Colonic mucosa (tissue), 4 donors: ENCODE data around the gene DTNA. TPM values are rescaled to one million over a fixed set of nuclear protein-coding genes. Genes with fewer than 3 reads are reported as not detected.
"Not testable (repeated sequence)": the region's sequence is repeated elsewhere in the genome, so short reads cannot be mapped to it uniquely, and the experiment has no call there.

Source experiments
- DNase-seq: peaks from one replicate; pipeline ENCODE4 v3.0.0-alpha.2; 2020
- H3K27ac ChIP-seq: fragments of 200-600 bp; one replicate; pipeline ENCODE4 v1.8.0; 2021
- H3K27me3 ChIP-seq: fragments of 200-600 bp; one replicate; pipeline ENCODE4 v1.8.0; 2021
- H3K36me3 ChIP-seq: fragments of 200-600 bp; one replicate; pipeline ENCODE4 v1.8.0; 2021
- H3K4me1 ChIP-seq: fragments of 200-600 bp; one replicate; pipeline ENCODE4 v1.8.0; 2021; ENCODE audit warnings: mild to moderate bottlenecking
- H3K4me3 ChIP-seq: fragments of 200-600 bp; one replicate; pipeline ENCODE4 v1.8.0; 2021
- H3K9ac ChIP-seq, 2 donors: one replicate each; pipeline ENCODE4 v1.7.0; 2013; ENCODE audit warnings: control low read depth in 2 of 2, low read depth in 2 of 2, low read length in 2 of 2
- H3K9me3 ChIP-seq: fragments of 200-600 bp; one replicate; pipeline ENCODE4 v1.8.0; 2021
- CTCF ChIP-seq: fragments of 200-600 bp; IDR thresholded peaks from one replicate; pipeline ENCODE4 v1.8.0; 2022; ENCODE audit warnings: antibody characterized with exemption, mild to moderate bottlenecking
- intact Hi-C: fragments of 100-400 bp; cut with DNase I; formaldehyde crosslinking; loops from one replicate; pipeline ENCODE4 v1.14.1; 2022
- total RNA-seq, 2 donors: library from RNA; stranded (reverse); fragmentation: NEBNext Ultra II Directional in 1 of 2; extraction: Animal tissue kit (Norgen Biotek cat#: 25700) in 1 of 2; gene quantifications; one replicate each; pipeline ENCODE4 v1.2.1, GENCODE V29; 2021
- donor health status: healthy.
- donor health status: DM: no; HTN: no; CAD: no.
- donor health status: DM: no; HTN: no; CAD: no.

The DTNA gene
- total RNA-seq, 2 donors from 2014 or later, result 1.3 to 7.5 TPM

- intact Hi-C loops, result no loop called here
- no peak for DNase-seq
- H3K27ac ChIP-seq, result peak overlapping the region; percentile 43
- H3K9ac ChIP-seq, result no peak overlapping the region
- H3K4me1 ChIP-seq, result no peaks in the 10 kb centered on the region
- H3K27me3 ChIP-seq, result no peaks in the 10 kb centered on the region
- no peaks in the 10 kb centered on the region for H3K9me3 ChIP-seq
- TF ChIP-seq CTCF, result no peak
- H3K4me3 ChIP-seq, result no peak overlapping the region
- no peaks in the 10 kb centered on the region for H3K36me3 ChIP-seq
These were observed 994 bp upstream of the DTNA start for GRCh38 chr18:34709104-34709503.

- Histone ChIP-seq H3K4me1 (no peaks in the 10 kb centered on the region), H3K9me3 (no peaks in the 10 kb centered on the region), H3K27me3 (no peaks in the 10 kb centered on the region), H3K9ac (peak overlapping the region in 1 of 2 donors; percentile 40), H3K36me3 (no peaks in the 10 kb centered on the region), H3K27ac (no peak overlapping the region), H3K4me3 (no peak overlapping the region)
- intact Hi-C loops, result no loop called here
- no peak for DNase-seq
- no peak for TF ChIP-seq CTCF
These were observed 388 bp downstream of the DTNA start for GRCh38 chr18:34710458-34710914.

- Histone ChIP-seq H3K36me3 (no peaks in the 10 kb centered on the region), H3K4me1 (no peaks in the 10 kb centered on the region), H3K9me3 (no peaks in the 10 kb centered on the region), H3K27me3 (no peaks in the 10 kb centered on the region), H3K27ac (no peak overlapping the region), H3K4me3 (no peak overlapping the region), H3K9ac (no peak overlapping the region)
- TF ChIP-seq CTCF, result no peak
- DNase-seq, result no peak
- intact Hi-C loops, result no loop called here
These were observed 836 bp downstream of the DTNA start for GRCh38 chr18:34710934-34711333.

- H3K9ac ChIP-seq, H3K4me1 ChIP-seq, H3K27ac ChIP-seq, DNase-seq, H3K36me3 ChIP-seq, H3K9me3 ChIP-seq, H3K27me3 ChIP-seq, intact Hi-C loops, H3K4me3 ChIP-seq: not testable (repeated sequence)
These were observed 6.0 kb downstream of the DTNA start for GRCh38 chr18:34716111-34716510.

GRCh38 chr18:34718610-34719009, 8.5 kb downstream of the DTNA start:
- H3K4me3 ChIP-seq, result no peak overlapping the region
- no peak overlapping the region for H3K9ac ChIP-seq
- intact Hi-C loops, result no loop called here
- H3K27ac ChIP-seq, result no peak overlapping the region
- no peaks in the 10 kb centered on the region for H3K36me3 ChIP-seq
- DNase-seq, result no peak
- H3K4me1 ChIP-seq, result no peaks in the 10 kb centered on the region
- H3K9me3 ChIP-seq, result no peaks in the 10 kb centered on the region
- no peak for TF ChIP-seq CTCF
- no peaks in the 10 kb centered on the region for H3K27me3 ChIP-seq

GRCh38 chr18:34720220-34720619, 10.1 kb downstream of the DTNA start:
- no peak for DNase-seq
- Histone ChIP-seq H3K27ac (no peak overlapping the region), H3K36me3 (no peaks in the 10 kb centered on the region), H3K4me1 (no peaks in the 10 kb centered on the region), H3K9me3 (no peaks in the 10 kb centered on the region), H3K27me3 (no peaks in the 10 kb centered on the region), H3K4me3 (no peak overlapping the region), H3K9ac (no peak overlapping the region)
- intact Hi-C loops, result no loop called here
- TF ChIP-seq CTCF, result no peak
